ENCODE results near the gene KCND2. TPM values are rescaled to one million over a fixed set of nuclear protein-coding genes. Genes with fewer than 3 reads are reported as not detected.

The KCND2 gene
- total and polyA plus RNA-seq, 3 experiments from 2014 or later = not detected

- ChIA-PET POLR2A (no interaction called here), CTCF (no interaction called here)
- H3K4me1 Mint-ChIP-seq = no peaks in the 10 kb centered on the region
- no peaks in the 10 kb centered on the region for H3K36me3 ChIP-seq (ENCODE audit: insufficient read depth, low read length)
- H3K4me3 Mint-ChIP-seq = no peak overlapping the region
- no peak for DNase-seq
- H3K4me1 ChIP-seq (ENCODE audit: insufficient read depth, low read length) = no peaks in the 10 kb centered on the region
- no peaks in the 10 kb centered on the region for H3K36me3 Mint-ChIP-seq
- no peaks in the 10 kb centered on the region for H3K27me3 ChIP-seq (ENCODE audit: insufficient read depth, low read length, poor library complexity, severe bottlenecking)
- H3K27ac ChIP-seq (ENCODE audit: low read depth, low read length) = no peak overlapping the region
- no peaks in the 10 kb centered on the region for H3K27me3 Mint-ChIP-seq
- H3K9me3 ChIP-seq (ENCODE audit: low read length) = no peaks in the 10 kb centered on the region
- no peak overlapping the region for H3K4me3 ChIP-seq (ENCODE audit: low read length)
- H3K9me3 Mint-ChIP-seq = peaks cover 0 to 21% (median 10%) of the 10 kb centered on the region in 5 donors
- H3K27ac Mint-ChIP-seq = no peak overlapping the region
Measured at GRCh38 chr7:120462991-120463390, 190.0 kb downstream of the KCND2 start.

- Histone ChIP-seq H3K27ac (ENCODE audit: low read depth, low read length) (no peak overlapping the region), H3K36me3 (ENCODE audit: insufficient read depth, low read length) (no peaks in the 10 kb centered on the region), H3K9me3 (ENCODE audit: low read length) (no peaks in the 10 kb centered on the region), H3K4me3 (ENCODE audit: low read length) (no peak overlapping the region), H3K4me1 (ENCODE audit: insufficient read depth, low read length) (no peaks in the 10 kb centered on the region), H3K27me3 (ENCODE audit: insufficient read depth, low read length, poor library complexity, severe bottlenecking) (no peaks in the 10 kb centered on the region)
- Mint-ChIP-seq H3K4me1 (no peaks in the 10 kb centered on the region), H3K9me3 (peaks cover 0 to 21% (median 10%) of the 10 kb centered on the region in 5 donors), H3K27me3 (no peaks in the 10 kb centered on the region), H3K27ac (no peak overlapping the region), H3K36me3 (no peaks in the 10 kb centered on the region), H3K4me3 (no peak overlapping the region)
- no peak for DNase-seq
- CTCF ChIA-PET = no interaction called here
- POLR2A ChIA-PET = no interaction called here
Measured at GRCh38 chr7:120464104-120464503, 191.1 kb downstream of the KCND2 start.

DNA sequence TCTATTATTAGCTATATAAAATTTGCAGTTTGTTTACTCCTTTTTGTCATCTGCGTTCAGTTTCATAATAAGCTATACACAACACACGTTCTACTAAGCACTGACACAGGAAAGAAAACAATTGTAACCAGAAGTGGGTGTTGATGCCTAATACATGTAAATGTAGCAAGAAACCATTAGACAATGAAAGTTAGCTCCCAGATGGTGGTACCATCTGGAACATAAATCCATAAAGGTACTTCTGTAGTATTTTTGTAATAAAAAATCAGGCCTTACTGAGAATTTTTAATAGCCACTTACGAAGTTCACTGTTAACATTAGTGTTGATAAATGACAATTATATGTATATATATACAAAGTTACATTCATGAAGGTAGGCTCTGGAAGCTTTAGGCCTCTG lies 194.7 kb downstream of the KCND2 start:
- Mint-ChIP-seq H3K27me3 (no peaks in the 10 kb centered on the region), H3K27ac (no peak overlapping the region), H3K4me3 (no peak overlapping the region), H3K4me1 (no peaks in the 10 kb centered on the region), H3K9me3 (peaks cover 0 to 23% (median 9%) of the 10 kb centered on the region in 5 donors), H3K36me3 (no peaks in the 10 kb centered on the region)
- CTCF ChIA-PET = no interaction called here
- Histone ChIP-seq H3K4me1 (ENCODE audit: insufficient read depth, low read length) (no peaks in the 10 kb centered on the region), H3K4me3 (ENCODE audit: low read length) (no peak overlapping the region), H3K27ac (ENCODE audit: low read depth, low read length) (no peak overlapping the region), H3K9me3 (ENCODE audit: low read length) (no peaks in the 10 kb centered on the region), H3K36me3 (ENCODE audit: insufficient read depth, low read length) (no peaks in the 10 kb centered on the region), H3K27me3 (ENCODE audit: insufficient read depth, low read length, poor library complexity, severe bottlenecking) (no peaks in the 10 kb centered on the region)
- DNase-seq = no peak
- POLR2A ChIA-PET = no interaction called here

- no peak overlapping the region for H3K4me3 Mint-ChIP-seq
- Histone ChIP-seq H3K4me3 (ENCODE audit: low read length) (no peak overlapping the region), H3K27me3 (ENCODE audit: insufficient read depth, low read length, poor library complexity, severe bottlenecking) (no peaks in the 10 kb centered on the region), H3K9me3 (ENCODE audit: low read length) (no peaks in the 10 kb centered on the region), H3K36me3 (ENCODE audit: insufficient read depth, low read length) (no peaks in the 10 kb centered on the region), H3K4me1 (ENCODE audit: insufficient read depth, low read length) (no peaks in the 10 kb centered on the region), H3K27ac (ENCODE audit: low read depth, low read length) (no peak overlapping the region)
- no peak overlapping the region for H3K27ac Mint-ChIP-seq
- DNase-seq = no peak
- ChIA-PET CTCF (no interaction called here), POLR2A (no interaction called here)
- H3K36me3 Mint-ChIP-seq = no peaks in the 10 kb centered on the region
- no peaks in the 10 kb centered on the region for H3K27me3 Mint-ChIP-seq
- no peaks in the 10 kb centered on the region for H3K4me1 Mint-ChIP-seq
- peaks cover 0 to 28% (median 10%) of the 10 kb centered on the region in 5 donors for H3K9me3 Mint-ChIP-seq
Measured at GRCh38 chr7:120468611-120469010, 195.6 kb downstream of the KCND2 start.

DNA sequence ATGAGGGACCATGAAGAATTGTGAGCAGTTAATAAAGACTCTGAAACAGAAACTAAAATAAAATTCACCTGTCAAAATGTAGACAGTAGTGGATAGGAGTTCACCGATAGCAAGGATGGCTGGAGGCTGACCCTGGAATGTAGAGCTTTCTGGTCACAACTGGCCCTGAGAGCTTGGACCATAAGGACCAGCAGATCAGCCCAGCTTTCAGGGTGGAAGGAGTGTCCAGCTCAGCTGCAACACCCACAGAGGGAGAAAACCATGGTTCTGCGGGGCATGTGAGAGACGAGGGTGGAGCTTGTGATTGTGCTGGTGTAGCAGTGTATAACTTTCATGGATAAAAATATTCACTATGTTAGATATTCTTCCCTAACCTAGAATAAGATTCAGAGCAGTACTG lies 199.9 kb downstream of the KCND2 start:
- Histone ChIP-seq H3K27me3 (ENCODE audit: insufficient read depth, low read length, poor library complexity, severe bottlenecking) (no peaks in the 10 kb centered on the region), H3K4me1 (ENCODE audit: insufficient read depth, low read length) (no peaks in the 10 kb centered on the region), H3K36me3 (ENCODE audit: insufficient read depth, low read length) (no peaks in the 10 kb centered on the region), H3K9me3 (ENCODE audit: low read length) (no peaks in the 10 kb centered on the region), H3K4me3 (ENCODE audit: low read length) (no peak overlapping the region), H3K27ac (ENCODE audit: low read depth, low read length) (no peak overlapping the region)
- ChIA-PET CTCF (no interaction called here), POLR2A (no interaction called here)
- DNase-seq = no peak
- Mint-ChIP-seq H3K27ac (no peak overlapping the region), H3K9me3 (peaks cover 0 to 13% (median 6%) of the 10 kb centered on the region in 5 donors), H3K4me1 (no peaks in the 10 kb centered on the region), H3K4me3 (no peak overlapping the region), H3K36me3 (no peaks in the 10 kb centered on the region), H3K27me3 (no peaks in the 10 kb centered on the region)

- ChIA-PET POLR2A (no interaction called here), CTCF (no interaction called here)
- Histone ChIP-seq H3K4me1 (ENCODE audit: insufficient read depth, low read length) (no peaks in the 10 kb centered on the region), H3K9me3 (ENCODE audit: low read length) (no peaks in the 10 kb centered on the region), H3K27ac (ENCODE audit: low read depth, low read length) (no peak overlapping the region), H3K4me3 (ENCODE audit: low read length) (no peak overlapping the region), H3K36me3 (ENCODE audit: insufficient read depth, low read length) (no peaks in the 10 kb centered on the region), H3K27me3 (ENCODE audit: insufficient read depth, low read length, poor library complexity, severe bottlenecking) (no peaks in the 10 kb centered on the region)
- no peak for DNase-seq
- Mint-ChIP-seq H3K4me1 (no peaks in the 10 kb centered on the region), H3K27ac (no peak overlapping the region), H3K36me3 (no peaks in the 10 kb centered on the region), H3K9me3 (peaks cover 0 to 13% (median 6%) of the 10 kb centered on the region in 5 donors), H3K27me3 (no peaks in the 10 kb centered on the region), H3K4me3 (no peak overlapping the region)
Measured at GRCh38 chr7:120473352-120473751, 200.4 kb downstream of the KCND2 start.

DNA sequence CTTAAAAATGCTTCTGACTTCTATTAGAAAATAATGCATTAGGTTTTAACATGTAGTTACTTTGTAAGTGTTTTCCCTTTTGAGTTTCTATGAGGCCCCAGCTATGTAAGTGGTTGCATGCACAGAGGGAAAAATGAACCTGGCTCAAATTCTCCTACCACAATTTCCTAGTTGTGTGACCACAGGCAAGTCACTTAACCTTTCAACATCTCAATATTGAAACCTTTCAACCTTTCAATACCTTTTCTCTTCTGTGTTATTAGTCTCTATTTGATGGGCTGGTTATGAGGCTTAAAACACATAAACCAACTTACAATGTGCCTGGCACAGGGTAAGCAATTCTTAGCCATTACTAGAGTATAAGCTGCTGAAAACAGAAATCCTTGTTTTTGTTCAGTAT lies 203.0 kb downstream of the KCND2 start:
- H3K4me3 Mint-ChIP-seq = no peak overlapping the region
- no peaks in the 10 kb centered on the region for H3K4me1 ChIP-seq (ENCODE audit: insufficient read depth, low read length)
- no peaks in the 10 kb centered on the region for H3K9me3 ChIP-seq (ENCODE audit: low read length)
- H3K9me3 Mint-ChIP-seq = peaks cover 2 to 10% (median 6%) of the 10 kb centered on the region in 5 donors
- no peak for DNase-seq
- H3K27ac Mint-ChIP-seq = no peak overlapping the region
- H3K36me3 Mint-ChIP-seq = no peaks in the 10 kb centered on the region
- H3K27me3 Mint-ChIP-seq = no peaks in the 10 kb centered on the region
- CTCF ChIA-PET = no interaction called here
- POLR2A ChIA-PET = no interaction called here
- H3K4me3 ChIP-seq (ENCODE audit: low read length) = no peak overlapping the region
- H3K27ac ChIP-seq (ENCODE audit: low read depth, low read length) = no peak overlapping the region
- no peaks in the 10 kb centered on the region for H3K4me1 Mint-ChIP-seq
- H3K36me3 ChIP-seq (ENCODE audit: insufficient read depth, low read length) = no peaks in the 10 kb centered on the region
- H3K27me3 ChIP-seq (ENCODE audit: insufficient read depth, low read length, poor library complexity, severe bottlenecking) = no peaks in the 10 kb centered on the region

- H3K36me3 ChIP-seq (ENCODE audit: insufficient read depth, low read length) = no peaks in the 10 kb centered on the region
- no peaks in the 10 kb centered on the region for H3K9me3 ChIP-seq (ENCODE audit: low read length)
- no peaks in the 10 kb centered on the region for H3K27me3 ChIP-seq (ENCODE audit: insufficient read depth, low read length, poor library complexity, severe bottlenecking)
- no peak overlapping the region for H3K4me3 ChIP-seq (ENCODE audit: low read length)
- CTCF ChIA-PET = no interaction called here
- Mint-ChIP-seq H3K4me3 (no peak overlapping the region), H3K4me1 (no peaks in the 10 kb centered on the region), H3K27ac (no peak overlapping the region), H3K27me3 (no peaks in the 10 kb centered on the region), H3K9me3 (peaks cover 0 to 11% (median 2%) of the 10 kb centered on the region in 5 donors), H3K36me3 (no peaks in the 10 kb centered on the region)
- POLR2A ChIA-PET = no interaction called here
- no peak for DNase-seq
- H3K27ac ChIP-seq (ENCODE audit: low read depth, low read length) = no peak overlapping the region
- H3K4me1 ChIP-seq (ENCODE audit: insufficient read depth, low read length) = no peaks in the 10 kb centered on the region
Measured at GRCh38 chr7:120480472-120480871, 207.5 kb downstream of the KCND2 start.

DNA sequence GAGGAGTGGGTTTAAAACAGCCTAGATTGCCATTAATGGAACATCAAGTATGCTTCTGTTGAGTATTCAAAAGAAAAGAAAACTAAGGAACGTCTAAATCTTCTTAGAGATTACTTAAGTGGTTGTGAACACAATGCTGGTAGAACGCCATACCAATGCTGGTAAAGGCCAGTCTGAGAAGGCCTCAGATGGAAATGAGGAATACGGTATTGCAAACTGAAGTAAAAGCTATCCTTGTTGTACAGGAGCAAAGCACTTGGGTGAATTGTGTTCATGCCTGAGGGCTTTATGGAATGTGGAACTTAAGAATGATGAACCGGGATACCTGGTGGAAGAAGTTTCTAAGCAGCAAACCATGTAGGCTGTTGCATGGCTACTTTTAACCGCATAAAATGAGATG lies 208.0 kb downstream of the KCND2 start:
- no peak overlapping the region for H3K27ac ChIP-seq (ENCODE audit: low read depth, low read length)
- Mint-ChIP-seq H3K36me3 (no peaks in the 10 kb centered on the region), H3K4me3 (no peak overlapping the region), H3K9me3 (peaks cover 0 to 13% (median 2%) of the 10 kb centered on the region in 5 donors), H3K27ac (no peak overlapping the region), H3K27me3 (no peaks in the 10 kb centered on the region), H3K4me1 (no peaks in the 10 kb centered on the region)
- ChIA-PET CTCF (no interaction called here), POLR2A (no interaction called here)
- H3K4me1 ChIP-seq (ENCODE audit: insufficient read depth, low read length) = no peaks in the 10 kb centered on the region
- no peak overlapping the region for H3K4me3 ChIP-seq (ENCODE audit: low read length)
- no peaks in the 10 kb centered on the region for H3K27me3 ChIP-seq (ENCODE audit: insufficient read depth, low read length, poor library complexity, severe bottlenecking)
- no peaks in the 10 kb centered on the region for H3K9me3 ChIP-seq (ENCODE audit: low read length)
- DNase-seq = no peak
- H3K36me3 ChIP-seq (ENCODE audit: insufficient read depth, low read length) = no peaks in the 10 kb centered on the region

Measured in CD8-positive, alpha-beta memory T cell (primary cell).